ENCODE results near the gene RAB7B.

The RAB7B gene

DNA sequence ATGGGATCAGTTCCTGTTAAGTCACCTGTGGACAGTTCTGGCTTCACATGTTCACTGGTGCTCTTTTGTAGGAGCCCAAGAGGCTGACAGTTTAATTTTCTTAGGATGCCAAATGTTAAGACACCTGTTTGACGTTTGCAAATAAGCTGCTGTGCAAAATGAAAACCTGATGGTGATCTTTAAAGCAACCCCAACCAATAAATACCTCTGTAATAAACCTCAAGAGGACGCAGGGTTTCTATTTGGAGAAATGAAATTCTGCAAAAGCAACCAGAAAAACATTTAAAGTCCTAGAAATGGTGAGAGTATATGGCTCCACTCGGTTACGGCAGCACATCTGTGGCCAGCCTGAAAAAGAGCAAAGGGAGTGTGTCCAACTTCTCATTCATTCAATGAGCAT, 44.1 kb upstream of the RAB7B start:
- DNase-seq (ENCODE audit: low read depth) = no peak
- no peak for TF ChIP-seq CTCF (conservative IDR thresholded peaks at IDR 0.05; ENCODE audit: low read depth, low read length)
- H3K4me3 ChIP-seq (ENCODE audit: low read depth, low read length) = no peak overlapping the region

GRCh38 chr1:206041640-206042039, 38.4 kb upstream of the RAB7B start:
- TF ChIP-seq CTCF (conservative IDR thresholded peaks at IDR 0.05; ENCODE audit: low read depth, low read length) = no peak
- DNase-seq (ENCODE audit: low read depth) = no peak
- H3K4me3 ChIP-seq (ENCODE audit: low read depth, low read length) = no peak overlapping the region

DNA sequence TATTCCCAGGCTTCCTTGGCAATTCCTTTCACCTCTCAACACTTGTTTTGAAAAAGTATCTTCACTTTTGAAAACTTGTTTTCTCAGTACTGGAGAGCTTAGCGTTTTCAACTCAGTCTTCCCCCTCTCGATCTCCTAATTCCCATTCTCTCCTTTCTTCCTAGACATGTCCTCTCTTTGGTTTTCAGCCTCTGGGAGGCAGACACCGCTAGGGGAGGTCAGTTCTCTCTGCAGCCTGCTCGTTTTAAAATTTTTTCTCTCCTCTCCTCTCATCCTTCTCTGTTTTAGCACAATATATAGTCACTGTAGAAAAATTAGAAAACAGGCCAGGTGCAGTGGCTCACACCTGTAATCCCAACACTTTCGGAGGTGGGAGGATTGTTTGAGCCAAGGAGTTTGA, 37.1 kb upstream of the RAB7B start:
- TF ChIP-seq CTCF (conservative IDR thresholded peaks at IDR 0.05; ENCODE audit: low read depth, low read length) = no peak
- DNase-seq (ENCODE audit: low read depth) = no peak
- H3K4me3 ChIP-seq (ENCODE audit: low read depth, low read length) = no peak overlapping the region

DNA sequence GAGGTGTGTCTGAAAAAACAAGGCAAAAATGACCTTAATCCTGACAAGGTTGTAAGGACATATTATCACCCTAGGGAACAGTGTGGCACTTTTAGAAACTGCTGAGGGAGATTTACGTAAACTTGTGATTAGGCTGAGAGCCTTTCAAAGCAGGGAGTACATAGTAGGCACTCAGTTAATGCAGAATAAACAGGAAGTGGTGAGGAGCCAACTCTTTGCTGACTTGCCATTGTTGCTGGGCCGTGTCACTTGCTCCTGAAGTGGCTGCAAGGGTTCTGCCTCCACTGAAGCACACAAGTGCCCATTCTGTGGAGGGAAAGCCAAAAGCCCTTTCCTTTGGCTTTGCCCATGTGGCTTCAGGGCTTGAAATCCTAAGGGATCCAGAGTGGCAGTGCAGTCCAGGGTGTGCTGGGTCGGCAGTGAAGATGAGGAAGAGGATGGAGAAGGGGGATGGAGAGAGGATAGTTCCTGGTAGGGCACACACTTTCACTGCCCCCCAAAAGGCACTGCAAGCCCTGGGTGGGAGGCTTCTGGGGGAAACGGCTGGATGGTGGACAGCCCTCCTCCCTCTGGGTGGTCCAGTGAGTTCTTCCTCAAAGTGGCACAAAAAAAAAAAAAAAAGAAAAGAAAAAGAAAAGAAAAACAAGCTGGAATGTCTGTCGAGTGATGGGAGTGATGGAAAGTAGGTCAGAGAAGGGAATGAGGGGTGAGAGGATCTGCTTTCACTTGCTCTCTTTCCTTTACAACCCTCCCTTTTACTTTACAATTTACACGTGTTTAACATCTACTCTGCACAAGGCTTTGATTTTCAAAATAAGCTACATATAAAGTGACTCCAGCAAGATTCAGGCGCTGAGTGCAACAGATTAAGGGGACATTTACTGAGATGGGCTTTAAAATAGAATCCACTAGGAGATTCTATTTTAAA, 36.1 kb upstream of the RAB7B start:
- H3K4me3 ChIP-seq (ENCODE audit: low read depth, low read length) = no peak overlapping the region
- no peak for TF ChIP-seq CTCF (conservative IDR thresholded peaks at IDR 0.05; ENCODE audit: low read depth, low read length)
- DNase-seq (ENCODE audit: low read depth) = no peak

DNA sequence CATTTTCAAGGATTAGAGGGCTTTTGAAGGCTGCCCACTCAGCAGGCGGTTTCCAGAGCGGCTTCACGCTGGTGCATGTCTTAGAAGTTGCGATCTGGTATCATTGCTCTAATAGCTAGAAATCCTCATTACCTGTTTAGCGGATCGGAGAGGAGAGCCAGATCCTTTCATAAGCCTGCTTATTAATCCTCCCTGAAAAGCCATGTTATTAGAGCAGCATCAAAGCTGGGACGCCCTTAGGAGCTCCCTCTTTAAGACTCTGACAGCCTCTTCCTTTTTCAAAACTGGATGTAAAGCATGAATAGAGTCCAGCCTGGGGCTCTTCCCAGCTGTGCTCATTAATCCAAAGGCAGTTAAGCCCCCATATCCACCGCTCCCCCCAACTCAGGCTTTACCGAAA, 34.4 kb upstream of the RAB7B start:
- no peak for TF ChIP-seq CTCF (conservative IDR thresholded peaks at IDR 0.05; ENCODE audit: low read depth, low read length)
- H3K4me3 ChIP-seq (ENCODE audit: low read depth, low read length) = no peak overlapping the region
- no peak for DNase-seq (ENCODE audit: low read depth)

GRCh38 chr1:206036663-206037455, 33.7 kb upstream of the RAB7B start:
- H3K4me3 ChIP-seq (ENCODE audit: low read depth, low read length) = no peak overlapping the region
- no peak for TF ChIP-seq CTCF (conservative IDR thresholded peaks at IDR 0.05; ENCODE audit: low read depth, low read length)
- no peak for DNase-seq (ENCODE audit: low read depth)
